ENCODE measurements around the gene KCND3.

Gene KCND3

DNA sequence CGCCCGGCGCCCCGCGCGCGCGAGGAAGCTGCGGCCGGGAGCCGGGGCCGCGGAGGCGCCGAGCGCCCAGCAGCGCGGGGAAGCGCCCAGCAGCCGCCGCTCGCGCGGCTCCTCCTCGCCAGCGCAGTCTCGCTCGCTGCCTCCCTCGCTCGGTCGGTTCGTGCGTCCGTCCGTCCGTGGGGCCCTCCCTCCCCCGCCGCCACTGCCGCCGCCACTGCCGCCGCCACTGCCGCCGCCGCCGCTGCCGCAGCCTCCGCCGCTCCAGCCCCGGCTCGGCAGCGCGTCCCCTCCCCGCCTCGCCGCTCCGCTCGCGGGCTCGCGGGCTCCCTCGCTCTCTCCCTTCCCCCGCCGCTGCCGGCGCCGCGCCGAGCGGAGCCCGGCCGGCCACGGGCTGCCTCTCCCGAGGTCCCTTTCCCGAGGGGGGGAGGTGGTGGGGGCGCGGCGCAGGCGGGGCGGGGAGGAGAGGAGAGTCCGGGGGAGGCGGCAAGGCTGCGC is at the start of gene KCND3:
KCND3 (minus strand) TSS at position 138 of the 495 bp plus-strand sequence.
- DNase-seq: no peak

DNA sequence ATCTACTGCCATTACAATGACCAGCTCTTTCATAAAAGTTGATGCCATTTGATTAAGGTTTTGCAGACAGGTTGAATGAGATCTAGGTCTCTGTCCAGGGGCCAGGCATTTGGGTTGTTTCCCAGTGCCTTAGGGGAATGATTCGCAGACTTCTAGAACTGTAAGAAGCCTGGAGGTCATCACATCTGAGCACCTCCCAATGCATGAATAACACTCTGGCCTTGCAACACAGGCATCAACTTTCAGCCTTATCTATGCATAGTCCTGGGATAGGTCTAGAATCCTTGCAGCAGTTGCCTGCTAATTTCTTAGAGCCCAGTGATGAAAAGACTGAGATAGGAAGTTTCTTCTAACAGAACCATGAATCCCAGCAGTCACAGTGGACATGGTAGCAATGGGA is 44.8 kb upstream of the KCND3 start:
- DNase-seq: no peak

DNA sequence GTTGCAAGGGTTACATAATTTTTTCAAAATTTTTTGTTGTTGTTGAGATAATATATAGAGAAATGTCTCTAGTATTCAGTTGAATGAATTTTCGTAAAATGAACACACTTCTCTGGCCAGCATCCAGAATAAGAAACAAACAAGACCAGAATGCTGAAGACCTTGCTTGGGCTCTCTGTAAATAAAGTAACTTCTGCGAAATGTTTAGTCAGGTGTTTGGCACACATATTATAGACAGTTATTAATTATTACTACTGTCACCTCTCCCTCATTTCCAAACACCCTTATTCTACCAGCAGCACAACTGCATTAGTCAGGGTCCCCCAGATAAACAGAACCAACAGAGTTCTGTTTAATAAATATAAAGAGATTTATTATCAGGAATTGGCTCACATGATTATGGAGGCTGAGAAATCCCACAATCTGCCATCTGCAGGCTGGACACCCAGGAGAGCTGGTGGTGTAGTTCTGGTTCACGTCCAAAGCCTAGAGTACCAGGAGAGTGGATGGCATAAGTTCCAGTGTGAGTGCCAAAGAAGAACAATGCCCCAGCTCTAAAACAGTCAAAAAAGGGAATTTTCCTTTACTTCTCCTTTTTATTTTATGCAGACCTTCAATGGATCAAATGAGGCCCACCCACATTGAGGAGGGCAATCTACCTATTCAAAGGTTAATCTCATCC is 44.1 kb upstream of the KCND3 start:
- DNase-seq: no peak

DNA sequence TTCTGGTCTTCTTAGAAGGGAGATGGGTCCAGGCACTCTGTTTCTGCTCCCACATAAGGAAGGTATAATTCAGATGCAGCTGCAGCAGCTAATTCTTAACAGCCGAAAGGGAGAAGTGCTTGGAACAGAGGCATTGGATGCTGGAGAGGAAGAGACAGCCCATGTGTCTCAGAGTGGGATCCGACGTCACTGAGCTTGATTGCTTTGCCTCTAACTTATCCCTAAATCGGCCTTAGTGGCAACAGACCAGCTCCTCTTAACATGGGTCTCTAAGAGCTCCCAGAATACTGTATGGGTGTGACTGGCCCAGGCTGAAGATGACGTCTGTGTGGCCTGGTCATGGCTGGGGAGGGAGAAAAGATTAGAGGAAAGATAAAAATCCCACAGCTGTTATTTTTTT is 40.7 kb upstream of the KCND3 start:
- no peak for DNase-seq

DNA sequence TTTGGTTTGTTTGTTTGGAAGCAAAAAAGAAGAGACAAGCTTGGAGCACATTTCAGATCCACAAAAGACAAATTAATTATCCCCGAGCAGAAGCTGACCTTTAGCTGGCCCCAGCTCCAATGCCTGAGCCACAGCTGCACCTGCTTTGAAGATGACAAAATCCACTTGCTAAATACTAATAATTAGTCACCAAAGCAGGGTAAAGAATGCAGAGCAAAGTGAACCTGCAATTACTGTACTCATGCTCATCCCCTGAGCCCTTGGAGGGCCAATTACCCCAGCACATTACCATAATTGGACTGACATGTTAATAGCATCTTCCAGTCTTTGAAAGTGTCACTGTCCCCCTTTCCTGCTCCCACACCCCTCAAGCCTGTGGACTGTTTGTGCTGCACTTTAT is 38.2 kb upstream of the KCND3 start:
- no peak for DNase-seq

DNA sequence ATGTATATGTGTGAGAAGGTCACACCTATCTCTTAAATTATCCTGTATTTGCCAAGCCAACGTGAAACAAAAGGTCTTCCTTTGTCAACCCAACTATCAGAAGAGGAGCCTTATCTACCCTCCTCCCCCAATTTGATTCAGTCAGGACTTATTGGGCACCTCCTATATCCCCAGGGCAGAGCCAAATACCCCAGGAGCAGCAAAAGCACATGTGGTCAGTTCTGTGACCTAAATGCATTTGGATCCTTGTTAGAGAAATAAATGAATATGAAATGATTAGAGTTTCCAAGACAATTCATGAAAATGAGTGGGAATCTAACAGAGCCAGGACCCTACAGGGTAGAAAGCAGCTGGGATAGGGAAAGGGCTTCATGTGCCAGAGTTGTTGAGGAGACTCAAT is 37.0 kb upstream of the KCND3 start:
- no peak for DNase-seq

DNA sequence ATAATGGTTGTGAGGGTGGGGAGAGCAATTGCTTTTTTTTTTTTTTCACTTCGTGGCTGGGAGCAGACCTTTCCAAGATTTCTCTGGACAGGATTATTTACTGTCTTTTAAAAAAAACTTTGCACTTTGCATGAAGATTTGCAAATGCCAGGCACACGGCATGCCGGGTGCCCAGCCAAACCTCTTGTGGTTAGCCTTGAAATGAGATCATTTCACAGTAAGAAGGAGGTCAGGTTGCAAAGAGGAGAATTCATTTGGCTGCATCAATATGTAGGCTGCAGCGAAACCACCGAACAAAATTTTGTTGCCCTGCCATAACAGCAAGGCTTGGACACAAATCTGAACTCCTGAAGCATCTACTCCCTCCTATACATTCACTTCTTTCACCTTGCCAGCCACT is 36.5 kb upstream of the KCND3 start:
- no peak for DNase-seq

DNA sequence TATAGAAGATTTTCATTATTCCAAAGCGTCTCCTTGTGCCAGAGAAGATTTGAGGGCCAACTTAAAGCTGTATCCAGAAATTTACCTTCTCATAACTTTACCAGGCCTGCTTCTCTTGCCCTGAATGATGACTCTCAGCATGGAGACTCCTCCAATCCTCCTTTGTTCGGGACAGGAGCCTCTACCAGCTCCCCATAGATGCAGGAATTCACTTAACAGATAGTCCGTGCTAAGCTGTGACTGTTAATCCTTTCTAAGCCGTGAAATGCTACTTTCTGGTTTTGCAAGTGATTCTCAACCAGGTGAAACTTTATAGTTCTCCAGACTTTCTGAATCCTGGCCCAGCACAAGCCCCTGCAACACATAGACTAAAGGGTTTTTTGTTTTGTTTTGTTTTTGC is 31.8 kb upstream of the KCND3 start:
- no peak for DNase-seq

DNA sequence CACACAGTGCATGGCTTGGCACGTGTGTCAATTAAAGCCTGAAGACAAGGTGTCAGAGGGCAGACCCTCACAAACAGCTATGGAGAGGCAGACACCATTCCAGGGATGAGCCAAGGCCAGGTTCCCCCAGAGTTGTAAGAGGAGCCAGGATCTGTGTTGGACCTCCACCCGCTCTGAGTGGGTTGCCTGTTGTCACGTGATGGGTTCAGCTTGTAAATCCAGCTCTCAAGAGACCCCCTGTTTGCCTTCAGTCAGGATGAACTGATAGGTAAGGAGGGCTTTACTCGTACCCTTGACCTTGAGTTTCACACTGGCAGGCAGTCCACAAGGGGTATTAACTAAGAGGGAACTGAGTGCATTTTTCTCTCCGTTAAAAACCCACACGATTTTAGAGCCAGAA is 27.7 kb upstream of the KCND3 start:
- DNase-seq: no peak

DNA sequence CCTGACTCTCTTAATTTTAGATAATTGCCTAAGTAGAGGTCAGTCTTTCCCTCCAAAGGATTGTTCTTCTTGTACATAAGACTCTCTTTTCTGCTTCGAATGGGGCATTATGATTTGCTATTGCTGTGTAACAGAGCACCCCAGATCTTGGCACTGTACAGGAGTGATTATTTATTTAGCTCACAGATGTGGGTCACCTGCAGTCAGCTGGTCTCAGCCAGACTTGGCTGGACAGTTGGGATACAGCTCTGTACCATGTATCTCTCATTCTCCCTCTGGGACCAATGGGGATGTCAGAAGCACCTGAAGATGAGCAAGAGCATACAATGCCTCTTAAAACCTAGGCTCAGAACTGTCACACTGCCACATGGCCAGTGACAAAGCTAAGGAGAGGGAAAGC is 23.4 kb upstream of the KCND3 start:
- DNase-seq: no peak

DNA sequence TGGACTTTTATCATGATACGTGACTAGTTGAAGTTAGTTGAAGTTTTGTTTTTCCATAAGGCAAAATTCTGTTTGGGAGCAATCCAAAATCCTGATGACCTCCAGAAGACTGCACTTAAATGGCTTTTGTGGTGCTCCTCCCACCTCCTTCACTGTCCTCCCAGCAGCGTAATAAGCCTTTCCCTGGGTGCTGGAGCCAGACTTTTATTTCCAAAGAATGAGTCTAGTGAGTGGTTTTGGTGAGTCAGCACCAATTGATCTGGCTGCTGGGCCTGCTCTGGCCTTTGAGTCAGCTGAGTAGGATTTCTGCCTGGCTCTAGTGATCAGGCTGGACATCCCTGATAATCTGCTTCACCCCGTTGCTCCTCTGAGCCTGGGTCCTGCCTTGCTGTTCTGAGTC is 21.7 kb upstream of the KCND3 start:
- no peak for DNase-seq

DNA sequence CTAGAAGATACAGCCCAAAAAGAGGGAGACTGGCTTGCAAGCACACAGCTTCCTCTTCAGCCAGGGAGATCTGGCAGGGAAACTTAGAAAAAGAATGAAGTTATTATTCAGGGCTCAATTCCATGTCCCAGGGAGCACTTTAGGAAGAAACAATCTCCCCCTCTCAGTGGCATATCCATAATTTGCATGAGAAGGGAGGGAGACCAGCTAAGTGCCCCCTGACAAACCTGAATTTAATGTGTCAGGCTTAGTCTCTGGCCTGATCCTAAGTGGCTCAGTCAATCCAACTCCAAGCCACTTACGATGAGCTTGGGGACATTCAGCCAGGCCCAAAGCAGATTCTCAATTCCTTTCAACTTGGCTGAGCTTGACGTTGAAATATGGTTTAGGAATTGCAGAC is 17.7 kb upstream of the KCND3 start:
- no peak for DNase-seq

DNA sequence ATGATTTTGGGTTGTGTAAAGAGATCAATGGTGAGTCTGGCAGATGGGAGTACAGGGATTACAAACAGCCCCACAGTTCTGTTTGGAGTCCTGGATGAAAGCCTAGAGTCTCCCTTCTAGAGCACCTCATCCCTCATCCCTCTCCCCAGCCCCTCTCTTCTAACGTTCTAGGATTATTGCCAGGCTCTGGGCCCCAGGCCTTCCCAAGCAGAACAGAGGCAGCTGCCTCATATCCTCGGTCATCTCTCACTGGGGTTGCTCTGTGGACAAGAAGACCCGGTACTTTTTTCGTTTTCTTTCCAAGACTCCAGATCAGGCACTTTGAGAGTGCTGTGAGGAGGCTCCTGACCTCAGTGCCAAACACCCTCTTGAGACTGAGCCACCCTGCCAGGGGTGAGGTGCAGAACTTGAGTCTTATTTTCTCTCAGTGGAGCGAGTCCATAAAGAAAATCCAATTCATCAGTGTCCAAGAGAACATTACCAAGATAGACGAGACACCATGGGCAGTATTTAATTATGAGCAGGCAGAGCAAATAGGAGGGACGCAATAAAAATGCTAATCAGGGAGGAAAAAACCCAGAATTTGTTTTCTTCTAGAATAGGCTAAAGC is 17.1 kb upstream of the KCND3 start:
- no peak for DNase-seq

DNA sequence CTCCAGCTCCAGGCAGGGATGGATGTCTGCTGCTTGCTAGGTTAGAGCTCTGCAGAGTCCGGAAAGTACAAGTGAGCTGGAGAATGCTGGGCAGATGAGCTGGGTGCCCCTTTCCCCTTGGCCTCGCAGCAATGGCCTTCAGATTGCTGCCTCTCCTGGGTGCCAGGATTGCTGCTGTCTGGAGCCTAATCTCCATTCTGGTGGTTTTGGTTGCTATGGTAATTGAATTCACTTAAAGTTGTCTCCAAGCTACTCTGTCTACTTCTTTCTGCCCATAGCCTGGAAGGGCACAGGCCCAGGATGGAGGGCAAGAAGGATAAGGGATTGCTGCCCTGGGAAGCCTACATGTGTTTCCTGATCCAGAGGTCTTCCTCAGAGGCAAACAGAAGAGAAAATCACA is 14.6 kb upstream of the KCND3 start:
- DNase-seq: no peak

DNA sequence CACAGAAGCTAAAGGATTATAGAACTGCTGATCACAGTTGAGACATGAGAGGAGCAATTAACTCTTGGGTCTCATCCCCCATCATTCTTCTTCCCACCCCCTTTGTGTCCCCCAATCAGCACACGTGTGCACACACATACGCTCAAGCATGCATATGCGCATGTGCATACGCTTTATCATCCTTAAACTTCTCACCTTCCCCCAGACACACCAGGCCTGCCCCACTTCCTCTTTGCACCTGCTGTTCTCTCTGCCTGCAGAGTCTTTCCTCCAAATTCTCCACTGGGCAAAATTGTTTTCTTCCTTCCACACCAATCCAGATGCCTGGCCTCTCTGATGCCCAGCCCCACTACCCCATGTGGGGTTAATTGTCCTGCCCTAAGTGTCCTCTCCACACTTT is 13.0 kb upstream of the KCND3 start:
- no peak for DNase-seq

DNA sequence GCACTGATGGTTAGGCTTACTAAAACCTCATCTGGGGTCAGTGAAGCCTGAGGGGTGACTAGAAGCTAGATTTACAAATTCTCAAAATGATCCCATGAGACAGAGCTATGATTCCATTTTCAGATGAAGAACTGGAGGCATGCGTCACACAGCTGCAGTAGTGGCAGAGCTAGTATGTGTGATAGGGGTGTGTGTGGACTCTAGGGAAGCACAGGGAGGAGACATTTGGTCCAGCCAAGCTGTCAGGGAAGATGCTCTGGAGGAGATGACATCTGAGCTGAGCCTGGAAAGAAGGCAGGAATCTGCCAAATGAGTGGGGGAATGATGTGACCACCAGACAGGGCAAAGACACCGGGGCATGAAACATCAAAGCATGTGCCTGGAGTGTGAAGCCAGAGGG is 12.0 kb upstream of the KCND3 start:
- DNase-seq: no peak

DNA sequence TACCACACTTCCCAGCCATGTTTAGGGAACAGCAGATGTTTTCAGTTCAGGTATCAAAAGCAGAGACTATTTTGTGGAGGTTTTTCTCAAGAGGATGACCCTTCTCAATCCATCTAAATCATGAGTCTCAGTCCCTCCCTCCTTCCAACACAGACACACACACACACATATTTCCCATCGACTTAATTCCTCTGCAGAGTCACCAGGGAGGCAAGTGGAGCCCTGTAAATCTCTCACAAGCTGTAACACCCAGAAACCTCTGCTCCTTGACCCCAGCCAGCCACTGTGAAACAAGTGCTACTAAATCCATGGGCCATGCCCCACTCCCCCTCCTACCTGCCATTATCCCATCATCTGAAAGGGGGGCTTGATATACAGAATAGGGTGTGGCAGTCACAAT is 10.6 kb upstream of the KCND3 start:
- no peak for DNase-seq

DNA sequence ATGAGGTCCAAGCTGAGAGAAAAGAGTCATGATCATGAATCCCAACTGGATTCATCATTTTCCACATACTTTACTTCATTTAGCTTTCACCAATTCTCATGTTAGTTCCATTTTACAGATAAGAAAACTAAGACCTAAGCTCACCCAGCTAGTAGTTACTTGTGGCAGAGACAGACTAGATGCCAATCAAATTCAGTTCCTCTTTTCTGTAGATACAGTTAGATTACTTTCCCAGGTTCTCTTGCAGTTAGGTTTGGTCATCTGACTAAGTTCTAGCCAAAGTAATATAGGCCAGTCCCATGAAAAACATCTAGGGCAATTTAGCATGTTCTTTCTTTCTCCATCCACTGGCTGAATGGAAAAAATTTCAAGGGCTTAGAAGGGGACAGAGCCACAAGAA is 8.9 kb upstream of the KCND3 start:
- no peak for DNase-seq

DNA sequence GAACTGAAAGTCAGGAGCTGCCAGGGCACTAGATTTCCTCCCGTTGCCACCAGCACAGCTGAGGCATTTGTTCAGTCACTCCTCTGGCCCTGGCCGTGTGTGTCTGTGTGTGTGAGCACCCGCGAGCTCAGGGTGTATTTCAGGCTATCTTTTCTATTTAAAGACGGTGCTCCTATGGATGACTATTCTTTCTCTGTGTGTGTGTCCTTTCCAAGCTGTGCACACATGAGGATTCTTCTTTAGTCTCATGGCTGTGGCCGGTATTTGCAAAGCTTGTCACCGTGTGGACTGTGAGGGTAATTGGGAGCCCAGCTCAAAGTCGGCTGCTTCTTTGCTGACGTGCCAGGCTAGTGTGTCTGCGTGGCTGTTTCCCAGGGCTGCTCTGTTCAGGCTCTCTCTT is 3.0 kb upstream of the KCND3 start:
- DNase-seq: no peak

DNA sequence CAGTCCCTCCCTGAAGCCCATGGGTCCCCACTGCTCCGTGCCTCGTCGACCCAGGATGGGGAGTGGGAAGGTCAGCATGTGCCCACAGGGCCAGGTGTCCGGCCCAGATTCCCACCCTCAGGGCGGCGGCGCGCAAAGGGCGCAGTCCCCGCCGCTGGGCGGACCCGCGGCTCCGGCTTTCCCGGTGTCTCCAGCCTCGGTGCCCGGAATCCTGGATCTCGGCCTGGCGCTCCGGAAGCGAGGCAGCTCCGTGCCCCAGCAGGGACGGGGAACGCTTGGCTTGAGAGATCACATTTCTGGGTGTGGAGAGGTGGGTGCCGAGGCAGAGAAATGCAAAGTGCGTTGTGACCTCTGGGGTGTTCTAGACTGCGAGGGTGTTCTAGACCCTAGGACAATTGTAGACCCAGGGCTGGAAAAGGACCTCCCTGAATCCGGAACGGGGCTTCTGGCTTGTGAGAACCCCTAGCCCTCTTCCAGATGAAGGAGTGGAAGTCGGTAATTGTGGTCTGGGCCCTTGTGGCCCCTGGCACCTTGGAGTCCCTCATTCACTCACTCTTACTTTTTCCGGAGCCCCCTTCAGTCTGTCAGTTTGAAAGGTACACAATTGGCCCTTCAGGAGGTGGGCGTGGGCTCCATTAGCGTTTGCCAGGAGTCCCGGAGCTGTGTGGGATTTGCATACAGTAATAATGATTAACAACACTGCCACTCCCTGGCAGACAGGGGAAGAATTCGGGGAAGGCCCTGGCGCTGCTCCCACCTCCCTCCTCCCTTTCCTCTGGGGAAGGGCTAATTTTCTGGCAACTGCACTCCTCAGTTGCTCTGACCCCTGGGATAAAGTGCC is 1.6 kb upstream of the KCND3 start:
- no peak for DNase-seq

DNA sequence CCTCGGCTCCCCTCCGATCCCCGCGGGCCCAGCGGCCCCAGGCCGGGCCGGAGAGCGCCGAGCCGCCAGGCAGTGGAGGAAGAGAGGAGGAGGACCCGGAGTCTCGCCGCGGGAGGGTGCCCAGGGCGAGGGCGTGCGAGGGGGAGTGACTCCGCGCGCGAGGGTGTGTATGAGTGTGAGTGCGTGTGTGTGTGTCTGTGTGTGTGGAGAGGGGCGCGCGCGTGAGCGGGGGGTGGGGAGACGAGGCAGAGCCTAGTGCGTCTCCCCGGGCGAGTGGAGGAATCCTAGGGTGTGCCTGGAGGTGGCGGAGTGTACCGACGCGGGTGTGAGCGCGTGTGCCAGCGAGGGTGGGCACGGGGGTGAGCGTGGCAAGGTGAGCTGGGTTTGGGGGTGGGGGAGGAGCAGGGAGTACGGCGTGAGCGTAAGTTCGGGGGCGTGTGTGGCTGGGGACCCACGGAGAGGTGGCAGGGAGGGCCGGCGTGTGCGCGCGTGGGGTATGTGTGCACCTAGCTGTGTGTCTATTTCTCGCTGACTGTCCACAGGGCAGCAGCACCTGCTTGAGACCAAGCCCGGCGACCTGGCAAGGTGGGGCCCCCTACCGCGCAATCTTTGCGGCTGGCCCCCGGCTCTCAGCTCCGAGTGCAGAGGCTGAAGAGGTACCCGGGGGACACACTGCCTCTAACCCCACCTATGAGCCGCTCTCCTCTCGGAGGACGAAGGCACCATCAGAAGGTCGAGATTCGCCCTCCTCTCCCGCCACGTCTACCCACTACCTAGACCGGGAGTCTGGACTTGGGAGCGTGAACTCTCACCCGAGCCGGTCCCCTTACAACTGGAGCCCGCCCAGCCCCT is 784 bp upstream of the KCND3 start:
- no peak for DNase-seq

DNA sequence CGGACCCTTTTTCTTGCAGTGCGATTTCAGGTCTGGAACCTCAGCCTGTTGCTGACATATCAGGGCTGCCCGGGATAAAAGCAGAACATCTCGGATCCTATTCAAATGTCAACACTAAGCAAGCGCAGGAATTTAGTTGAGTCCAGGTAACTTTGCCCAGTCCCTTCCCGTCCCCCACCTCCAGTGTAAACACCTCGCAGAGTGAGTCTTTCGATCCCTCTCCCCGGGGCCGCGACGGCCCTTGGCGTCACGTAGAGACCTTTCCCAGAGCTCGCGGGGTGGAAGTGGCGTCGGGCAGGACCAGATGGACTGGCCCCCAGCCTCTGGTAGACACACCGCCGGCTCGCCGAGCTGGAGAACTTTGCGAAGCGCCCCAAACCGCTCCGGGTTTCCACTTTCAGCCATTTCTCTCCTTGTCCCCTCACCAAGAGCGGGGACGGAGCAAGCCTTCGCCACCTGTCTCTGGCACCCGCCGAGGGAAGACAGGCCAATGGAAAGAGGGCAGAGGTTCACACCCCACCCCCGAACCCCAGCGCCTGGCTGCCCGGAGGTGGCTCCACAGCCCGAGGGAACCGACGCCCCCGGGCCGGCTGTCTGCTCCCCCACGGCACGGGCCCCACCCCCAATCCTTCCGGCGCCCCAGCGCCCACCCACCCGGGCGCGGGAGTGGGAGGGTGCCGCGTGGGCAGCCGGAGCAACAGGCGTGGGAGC is 570 bp downstream of the KCND3 start:
- no peak for DNase-seq

DNA sequence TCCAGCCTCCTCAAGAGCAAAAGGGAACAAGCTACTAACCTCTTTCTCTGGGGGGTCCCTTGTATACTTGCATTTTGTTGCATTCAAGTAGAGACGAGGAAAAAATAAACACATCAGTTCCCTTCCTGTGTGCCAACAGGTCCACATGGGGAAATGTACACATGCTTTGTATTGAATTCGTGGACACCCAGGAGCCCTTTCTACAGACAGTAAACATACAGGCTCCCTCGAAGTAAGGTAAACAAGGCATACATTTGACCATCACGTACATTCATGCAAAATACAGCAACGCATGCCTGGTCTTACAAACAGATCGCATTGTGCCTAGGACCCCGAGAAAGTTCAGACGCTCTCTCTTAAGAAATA is 1.1 kb downstream of the KCND3 start:
- DNase-seq: no peak

Measured in CD4-positive, alpha-beta T cell treated with Interferon alpha-2 for 1 hour (primary cell).